Endometrium (tissue), 2 donors: ENCODE data around the gene BLM.

ENCODE experiments used
- FAIRE-seq: peaks from 2 replicates; lab custom pipeline; 2012; peaks lifted over from hg19 to GRCh38; lab: Jason Lieb, UNC
- donor health status: control.
- donor health status: control.

BLM gene

GRCh38 chr15:90691982-90692773, 25.0 kb upstream of the BLM start:
- no peak for FAIRE-seq

- no peak for FAIRE-seq
Observed at GRCh38 chr15:90694987-90695386, 22.2 kb upstream of the BLM start.

- no peak for FAIRE-seq
Observed at GRCh38 chr15:90697175-90697574, 20.0 kb upstream of the BLM start.

- FAIRE-seq, result no peak
Observed at GRCh38 chr15:90698629-90699028, 18.5 kb upstream of the BLM start.

- no peak for FAIRE-seq
Observed at GRCh38 chr15:90701048-90701447, 16.1 kb upstream of the BLM start.

- no peak for FAIRE-seq
Observed at GRCh38 chr15:90701880-90702630, 15.1 kb upstream of the BLM start.

GRCh38 chr15:90703455-90703854, 13.7 kb upstream of the BLM start:
- FAIRE-seq, result no peak

GRCh38 chr15:90705212-90705611, 11.9 kb upstream of the BLM start:
- FAIRE-seq, result no peak

GRCh38 chr15:90706394-90707327, 10.5 kb upstream of the BLM start:
- FAIRE-seq, result no peak

GRCh38 chr15:90707489-90707888, 9.7 kb upstream of the BLM start:
- FAIRE-seq, result no peak

GRCh38 chr15:90708516-90708915, 8.6 kb upstream of the BLM start:
- no peak for FAIRE-seq

GRCh38 chr15:90709278-90709677, 7.9 kb upstream of the BLM start:
- FAIRE-seq, result no peak

GRCh38 chr15:90710436-90711027, 6.6 kb upstream of the BLM start:
- no peak for FAIRE-seq

GRCh38 chr15:90711418-90711824, 5.7 kb upstream of the BLM start:
- FAIRE-seq, result no peak

GRCh38 chr15:90711842-90712241, 5.3 kb upstream of the BLM start:
- no peak for FAIRE-seq

GRCh38 chr15:90713081-90713480, 4.1 kb upstream of the BLM start:
- FAIRE-seq, result no peak

- no peak for FAIRE-seq
Observed at GRCh38 chr15:90716317-90716975, 700 bp upstream of the BLM start.

- no peak for FAIRE-seq
Observed at GRCh38 chr15:90718232-90718631, 1.1 kb downstream of the BLM start.

GRCh38 chr15:90720131-90720530, 3.0 kb downstream of the BLM start:
- FAIRE-seq, result no peak

GRCh38 chr15:90729261-90729660, 12.1 kb downstream of the BLM start:
- FAIRE-seq, result no peak

- no peak for FAIRE-seq
Observed at GRCh38 chr15:90730290-90730689, 13.1 kb downstream of the BLM start.

- FAIRE-seq, result no peak
Observed at GRCh38 chr15:90735923-90736322, 18.8 kb downstream of the BLM start.
